Heart left ventricle (tissue), 16 donors: ENCODE data around the gene KRTCAP2. TPM values are rescaled to one million over a fixed set of nuclear protein-coding genes. Genes with fewer than 3 reads are reported as not detected.
"Not testable (repeated sequence)": the region's sequence is repeated elsewhere in the genome, so short reads cannot be mapped to it uniquely, and the experiment has no call there.

ENCODE experiments used
- ATAC-seq, 4 donors: fragments of 200-7000 bp; cut with Tn5 transposase; one replicate each; pipeline ENCODE4 v1.9.1; 2020 to 2022; ENCODE audit warnings: moderate library complexity in 4 of 4, mild to moderate bottlenecking in 3 of 4, moderate number of reproducible peaks in 1 of 4
- DNase-seq, 5 donors: peaks; one replicate each; pipeline ENCODE4 v3.0.0-alpha.2; 2020
- H3K27ac ChIP-seq, 12 donors: fragments of 200-600 bp; sonication (generic) in 4 of 12; one replicate each; pipeline versions ENCODE4 v1.5.0 to v1.8.0; 2016 to 2022; ENCODE audit warnings: mild to moderate bottlenecking in 2 of 12
- H3K27me3 ChIP-seq, 9 donors: fragments of 200-600 bp; sonication (generic) in 2 of 9; one replicate each; pipeline versions ENCODE4 v1.5.1 to v1.8.0; 2016 to 2022; ENCODE audit warnings: mild to moderate bottlenecking in 3 of 9
- H3K36me3 ChIP-seq, 9 donors: fragments of 200-600 bp; sonication (generic) in 2 of 9; one replicate each; pipeline versions ENCODE4 v1.5.0 to v1.8.0; 2018 to 2022; ENCODE audit warnings: mild to moderate bottlenecking in 2 of 9
- H3K4me1 ChIP-seq, 12 donors: fragments of 200-600 bp; sonication (generic) in 4 of 12; one replicate each; pipeline versions ENCODE4 v1.5.0 to v1.8.0; 2016 to 2022; ENCODE audit warnings: mild to moderate bottlenecking in 3 of 12
- H3K4me3 ChIP-seq, 12 donors: fragments of 200-600 bp; sonication (generic) in 4 of 12; one replicate each; pipeline versions ENCODE4 v1.5.0 to v1.8.0; 2017 to 2022; ENCODE audit warnings: mild to moderate bottlenecking in 9 of 12, moderate library complexity in 4 of 12
- H3K9me3 ChIP-seq, 12 donors: fragments of 200-600 bp; sonication (generic) in 4 of 12; one replicate each; pipeline versions ENCODE4 v1.5.0 to v1.8.0; 2016 to 2022; ENCODE audit warnings: mild to moderate bottlenecking in 1 of 12
- POLR2A ChIP-seq, 2 donors: fragments of 450-650 bp; IDR thresholded peaks; one replicate each; pipeline ENCODE4 v1.6.1; 2017; ENCODE audit warnings: antibody characterized with exemption in 2 of 2, mild to moderate bottlenecking in 2 of 2, moderate library complexity in 2 of 2
- WGBS, 4 donors: extraction: QIAGEN DNeasy Blood & Tissue Kit in 2 of 4; methylation state at CpG; one replicate each; pipeline versions ENCODE4 v1.1.5 to v1.1.7; 2013 to 2018; 5-methylcytosine and 5-hydroxymethylcytosine counted together
- intact Hi-C, 10 donors: fragments of 100-400 bp; cut with DNase I; formaldehyde crosslinking; loops; one replicate each; pipeline versions ENCODE4 v1.11.1 to v1.14.2; 2022
- polyA plus RNA-seq, 2 donors: library from polyadenylated mRNA; stranded (reverse); fragments of 200-250 nt; gene quantifications; one replicate each; pipeline ENCODE4 v1.2.3, GENCODE V29; 2013
- total RNA-seq, 9 donors: library from RNA; depleted of rRNA in 2 of 9; stranded (reverse); fragments of >200 nt in 2 of 9; fragmentation: NEBNext Ultra II Directional in 3 of 9; extraction: Animal tissue kit (Norgen Biotek cat#: 25700) in 3 of 9; gene quantifications; one replicate each; pipeline versions ENCODE4 v1.1.0 to v1.2.4, GENCODE V29; 2016 to 2023
- TF ChIP-seq, protein P1 (sequence below), 12 donors: fragments of 200-600 bp; sonication (generic) in 4 of 12; IDR thresholded peaks; one replicate each; pipeline versions ENCODE4 v1.5.0 to v1.8.0; 2018 to 2022; ENCODE audit warnings: antibody characterized with exemption in 12 of 12, mild to moderate bottlenecking in 5 of 12
- donor health status: ischemic (EF 13 %, LVEDD 7.1; RV severe dilation, severe dysfunction).
- donor health status: healthy with polysubstance abuse.
- donor health status: DM: no; HTN: yes; CAD: no.
- donor health status: DM: no; HTN: no; CAD: no.
- donor health status: ischemic (EF 25% LVEDD 6.9; RV normal size, moderate dysfunction).
- donor health status: ischemic (EF 25% LVEDD 5.7; RV mildly dilated, moderate dysfunction).
- donor health status: healthy.
- donor health status: DM: yes; HTN: yes; CAD: no.
- donor health status: ischemic (EF 35%, LVEDD 5.7; RV mildly dilated, moderate dysfunction).
- donor health status: nonischemic (EF 11% LVEDD 7.7; RV severe dilation, severe dysfunction).
- donor health status: DM: yes; HTN: yes; CAD: no.
- donor health status: PGD.
- donor health status: ischemic (EF 29% LVEDD 5.4; RV normal size, mild dysfunction).
- donor health status: nonischemic (EF 23%, LVEDD 6.1; RV moderate dilation, normal function).

The KRTCAP2 gene
- total and polyA plus RNA-seq, 11 donors: 106 to 283 (median 134) TPM

DNA sequence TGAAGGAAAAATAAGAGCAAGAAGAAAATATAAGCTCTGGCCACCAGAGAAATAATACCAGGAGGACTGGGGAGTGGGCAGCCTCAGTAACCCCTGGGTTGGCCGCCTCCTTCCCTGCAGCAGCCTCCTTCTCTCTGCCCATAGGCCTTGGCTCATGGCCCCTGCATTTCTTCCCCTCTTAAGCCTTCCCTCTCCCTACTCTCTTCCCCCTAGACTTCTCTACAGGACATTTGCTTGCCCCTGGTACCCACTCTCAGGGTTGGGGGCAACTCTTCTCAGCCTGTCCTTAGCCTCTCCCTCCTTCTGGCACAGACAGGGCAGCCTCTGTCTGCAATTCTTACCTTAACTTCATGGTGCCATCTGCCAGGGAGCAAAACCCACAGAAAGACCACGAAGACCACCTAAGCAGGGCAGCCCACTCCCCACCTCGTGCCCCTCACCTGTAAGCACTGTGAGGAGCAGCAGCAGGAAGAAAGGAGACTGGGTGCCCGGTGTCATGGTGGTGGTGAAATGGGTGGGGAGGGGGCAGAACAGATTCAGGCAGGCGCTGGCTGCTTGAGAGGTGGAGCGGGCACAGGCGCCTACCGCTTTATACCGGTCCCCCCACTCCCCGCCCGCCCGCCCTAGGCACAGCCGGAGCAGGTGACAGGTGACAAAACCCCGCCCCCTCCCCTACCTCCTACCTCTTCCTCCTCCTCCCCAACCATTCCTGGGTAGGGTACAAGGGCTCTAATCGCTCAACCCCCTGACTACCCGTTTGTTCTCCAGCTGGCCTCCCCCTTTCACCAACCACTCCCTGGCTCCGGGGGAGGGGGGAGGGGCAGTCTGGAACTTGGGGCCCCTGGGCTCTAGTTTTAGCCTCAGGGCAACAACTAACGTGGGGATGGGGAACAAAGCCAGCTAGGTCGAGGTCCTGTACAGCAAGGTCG lies 19.5 kb upstream of the KRTCAP2 start:
- 51 to 57% (median 55%) methylated on average over 13 to 20 of the region's 20 CpGs for WGBS, 4 donors
- H3K27me3 ChIP-seq: no peaks in the 10 kb centered on the region
- DNase-seq (peak in 2 of 5 donors; percentile 7 to 26), ATAC-seq (peak in 3 of 4 donors; percentile 0 to 2 (median 1))
- H3K9me3 ChIP-seq: no peaks in the 10 kb centered on the region
- TF ChIP-seq, protein P1, sequence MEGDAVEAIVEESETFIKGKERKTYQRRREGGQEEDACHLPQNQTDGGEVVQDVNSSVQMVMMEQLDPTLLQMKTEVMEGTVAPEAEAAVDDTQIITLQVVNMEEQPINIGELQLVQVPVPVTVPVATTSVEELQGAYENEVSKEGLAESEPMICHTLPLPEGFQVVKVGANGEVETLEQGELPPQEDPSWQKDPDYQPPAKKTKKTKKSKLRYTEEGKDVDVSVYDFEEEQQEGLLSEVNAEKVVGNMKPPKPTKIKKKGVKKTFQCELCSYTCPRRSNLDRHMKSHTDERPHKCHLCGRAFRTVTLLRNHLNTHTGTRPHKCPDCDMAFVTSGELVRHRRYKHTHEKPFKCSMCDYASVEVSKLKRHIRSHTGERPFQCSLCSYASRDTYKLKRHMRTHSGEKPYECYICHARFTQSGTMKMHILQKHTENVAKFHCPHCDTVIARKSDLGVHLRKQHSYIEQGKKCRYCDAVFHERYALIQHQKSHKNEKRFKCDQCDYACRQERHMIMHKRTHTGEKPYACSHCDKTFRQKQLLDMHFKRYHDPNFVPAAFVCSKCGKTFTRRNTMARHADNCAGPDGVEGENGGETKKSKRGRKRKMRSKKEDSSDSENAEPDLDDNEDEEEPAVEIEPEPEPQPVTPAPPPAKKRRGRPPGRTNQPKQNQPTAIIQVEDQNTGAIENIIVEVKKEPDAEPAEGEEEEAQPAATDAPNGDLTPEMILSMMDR (IDR thresholded peaks at IDR 0.05): no peak
- TF ChIP-seq POLR2A (IDR thresholded peaks at IDR 0.05): no peak
- H3K27ac ChIP-seq: peak overlapping the region; percentile 23 to 95 (median 81)
- peak overlapping the region in 10 of 12 donors; percentile 28 to 70 (median 60) for H3K4me3 ChIP-seq
- peaks cover 0 to 9% (median 0%) of the 10 kb centered on the region in 9 donors for H3K36me3 ChIP-seq
- intact Hi-C loops: loop anchor here in 1 of 10 donors (2.0 kb wide), 1 partner anchor 18 kb away; no protein-coding TSS in a partner anchor
- peaks cover 0 to 33% (median 24%) of the 10 kb centered on the region in 12 donors for H3K4me1 ChIP-seq

DNA sequence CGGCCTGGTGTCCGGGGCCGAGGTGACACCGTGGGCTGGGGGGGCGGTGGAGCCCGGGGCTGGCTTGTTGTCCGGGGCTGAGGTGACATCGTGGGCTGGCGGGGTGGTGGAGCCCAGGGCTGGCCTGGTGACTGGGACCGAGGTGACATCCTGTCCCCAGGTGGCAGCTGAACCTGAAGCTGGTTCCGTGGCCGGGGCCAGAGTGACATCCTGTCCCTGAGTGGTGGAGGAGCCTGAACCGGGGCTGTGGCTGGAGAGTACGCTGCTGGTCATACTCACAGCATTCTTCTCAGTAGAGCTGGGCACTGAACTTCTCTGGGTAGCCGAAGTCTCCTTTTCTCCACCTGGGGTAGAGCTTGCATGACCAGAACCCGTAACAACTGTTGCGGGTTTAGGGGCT lies 18.8 kb upstream of the KRTCAP2 start:
- Histone ChIP-seq H3K4me1 (peaks cover 0 to 33% (median 24%) of the 10 kb centered on the region in 12 donors), H3K27ac (peak overlapping the region in 3 of 12 donors; percentile 88 to 93 (median 89)), H3K9me3 (no peaks in the 10 kb centered on the region), H3K27me3 (no peaks in the 10 kb centered on the region), H3K36me3 (peaks cover 0 to 5% (median 0%) of the 10 kb centered on the region in 9 donors), H3K4me3 (no peak overlapping the region)
- WGBS, 4 donors: 90 to 94% (median 93%) methylated on average over 7 to 17 of the region's 17 CpGs
- DNase-seq: peak in 2 of 5 donors; percentile 19 to 23
- intact Hi-C loops: loop anchor here in 1 of 10 donors (2.0 kb wide), 1 partner anchor 17 kb away; no protein-coding TSS in a partner anchor
- no peak for TF ChIP-seq POLR2A (IDR thresholded peaks at IDR 0.05)
- TF ChIP-seq, protein P1 (IDR thresholded peaks at IDR 0.05): no peak
- ATAC-seq: no peak

DNA sequence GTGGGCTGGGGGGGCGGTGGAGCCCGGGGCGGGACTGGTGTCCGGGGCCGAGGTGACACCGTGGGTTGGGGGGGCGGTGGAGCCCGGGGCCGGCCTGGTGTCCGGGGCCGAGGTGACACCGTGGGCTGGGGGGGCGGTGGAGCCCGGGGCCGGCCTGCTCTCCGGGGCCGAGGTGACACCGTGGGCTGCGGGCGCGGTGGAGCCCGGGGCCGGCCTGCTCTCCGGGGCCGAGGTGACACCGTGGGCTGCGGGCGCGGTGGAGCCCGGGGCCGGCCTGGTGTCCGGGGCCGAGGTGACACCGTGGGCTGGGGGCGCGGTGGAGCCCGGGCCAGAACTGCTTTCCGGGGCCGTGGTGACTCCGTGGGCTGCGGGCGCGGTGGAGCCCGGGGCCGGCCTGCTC lies 16.8 kb upstream of the KRTCAP2 start:
- WGBS, 4 donors: 93 to 96% (median 95%) methylated on average over 15 to 25 of the region's 45 CpGs
- H3K36me3 ChIP-seq, intact Hi-C loops, H3K9me3 ChIP-seq, ATAC-seq, H3K27me3 ChIP-seq, H3K27ac ChIP-seq, H3K4me3 ChIP-seq: not testable (repeated sequence)
- H3K4me1 ChIP-seq: peaks cover 0 to 34% (median 24%) of the 10 kb centered on the region in 12 donors
- peak in 2 of 5 donors; percentile 6 to 7 for DNase-seq

DNA sequence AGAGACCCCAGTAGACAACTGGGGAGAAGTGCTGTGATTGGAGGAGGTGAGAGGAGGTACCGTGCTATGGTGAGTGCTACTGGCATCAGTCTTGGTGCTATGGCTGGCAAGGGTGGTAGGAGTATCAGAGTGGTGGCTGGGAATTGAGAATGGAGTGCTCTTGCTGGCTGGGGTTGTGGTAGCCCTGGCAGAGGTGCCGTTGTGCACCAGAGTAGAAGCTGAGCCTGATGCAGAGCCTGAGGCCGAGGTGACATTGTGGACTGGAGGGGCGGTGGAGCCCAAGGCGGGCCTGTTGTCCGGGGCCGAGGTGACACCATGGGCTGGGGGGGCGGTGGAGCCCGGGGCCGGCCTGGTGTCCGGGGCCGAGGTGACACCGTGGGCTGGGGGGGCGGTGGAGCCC lies 15.2 kb upstream of the KRTCAP2 start:
- no peak for ATAC-seq
- 80 to 91% (median 89%) methylated on average over 4 to 14 of the region's 14 CpGs for WGBS, 4 donors
- Histone ChIP-seq H3K36me3 (no peaks in the 10 kb centered on the region), H3K9me3 (no peaks in the 10 kb centered on the region), H3K27ac (no peak overlapping the region), H3K4me1 (peaks cover 0 to 25% (median 13%) of the 10 kb centered on the region in 12 donors), H3K4me3 (no peak overlapping the region), H3K27me3 (no peaks in the 10 kb centered on the region)
- no peak for TF ChIP-seq POLR2A (IDR thresholded peaks at IDR 0.05)
- TF ChIP-seq, protein P1 (IDR thresholded peaks at IDR 0.05): no peak
- intact Hi-C loops: no loop called here
- peak in 3 of 5 donors; percentile 11 to 28 (median 22) for DNase-seq
